ENCODE results near the gene HID1.
A peak's percentile ranks its signal among the peaks of the same experiment; 100 is the strongest.
"Not testable (repeated sequence)": the region's sequence is repeated elsewhere in the genome, so short reads cannot be mapped to it uniquely, and the experiment has no call there.

The HID1 gene

DNA sequence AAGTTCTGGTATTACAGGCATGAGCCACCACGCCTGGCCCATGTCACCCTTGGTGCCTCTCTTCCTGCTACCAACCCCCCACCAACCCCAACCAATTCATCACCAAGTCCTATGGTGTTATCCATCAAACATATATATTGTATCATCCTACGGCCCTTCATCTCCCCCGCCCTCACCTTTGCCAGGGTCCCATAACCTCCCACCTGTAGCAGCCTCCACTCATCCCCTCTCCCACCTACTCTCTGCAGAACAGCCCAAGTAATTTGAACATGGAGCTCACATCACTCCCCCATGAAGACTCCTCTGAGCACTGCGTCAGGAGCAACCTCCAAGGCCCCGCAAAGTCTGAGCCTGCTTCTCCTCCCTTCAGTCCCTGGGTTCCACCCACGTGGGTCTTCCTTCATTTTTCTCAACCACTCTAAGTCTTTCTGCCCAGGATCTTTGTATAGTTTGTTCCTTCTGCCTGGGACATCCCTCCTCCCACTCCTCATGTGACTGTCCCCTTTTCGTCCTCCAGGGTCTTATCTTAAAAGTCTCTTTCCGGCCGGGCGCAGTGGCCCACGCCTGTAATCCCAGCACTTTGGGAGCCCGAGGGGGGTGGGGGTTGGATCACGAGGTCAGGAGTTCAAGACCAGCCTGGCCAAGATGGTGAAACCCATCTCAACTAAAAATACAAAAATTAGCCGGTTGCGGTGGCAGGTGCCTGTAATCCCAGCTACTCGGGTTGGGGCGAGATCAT lies 7.0 kb upstream of the HID1 start:
- Histone ChIP-seq H3K4me3 (ENCODE audit: low read depth, low read length) (no peak overlapping the region), H3K36me3 (ENCODE audit: control insufficient read depth, insufficient read depth, low read length) (no peaks in the 10 kb centered on the region), H3K9ac (ENCODE audit: low read depth, low read length) (no peak overlapping the region), H3K4me1 (ENCODE audit: control insufficient read depth, insufficient read depth, low read length) (peaks cover 3% of the 10 kb centered on the region), H3K27me3 (ENCODE audit: control insufficient read depth, insufficient read depth, low read length) (peaks cover 30% of the 10 kb centered on the region), H3K9me3 (ENCODE audit: control insufficient read depth, insufficient read depth, low read length) (no peaks in the 10 kb centered on the region)

DNA sequence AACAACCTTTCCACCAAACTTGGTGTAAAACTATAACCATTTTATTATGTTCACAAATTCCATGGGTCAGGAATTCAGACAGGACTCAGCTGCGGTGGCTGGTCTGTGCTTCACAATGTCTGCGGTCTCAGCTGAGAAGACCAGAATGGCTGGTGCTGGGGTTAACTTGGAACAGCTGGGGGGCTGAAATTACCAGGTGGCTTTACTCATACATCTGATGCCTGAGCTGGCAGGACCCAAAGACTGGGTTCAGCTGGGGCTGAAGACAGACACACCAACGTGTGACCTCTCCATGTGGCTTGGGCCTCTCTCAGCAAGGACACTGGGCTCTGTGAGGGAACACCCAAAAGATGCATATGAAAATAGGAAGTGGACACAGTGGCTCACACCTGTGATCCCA lies 5.7 kb upstream of the HID1 start:
- Histone ChIP-seq H3K27me3 (ENCODE audit: control insufficient read depth, insufficient read depth, low read length) (peaks cover 42% of the 10 kb centered on the region), H3K9me3 (ENCODE audit: control insufficient read depth, insufficient read depth, low read length) (no peaks in the 10 kb centered on the region)

DNA sequence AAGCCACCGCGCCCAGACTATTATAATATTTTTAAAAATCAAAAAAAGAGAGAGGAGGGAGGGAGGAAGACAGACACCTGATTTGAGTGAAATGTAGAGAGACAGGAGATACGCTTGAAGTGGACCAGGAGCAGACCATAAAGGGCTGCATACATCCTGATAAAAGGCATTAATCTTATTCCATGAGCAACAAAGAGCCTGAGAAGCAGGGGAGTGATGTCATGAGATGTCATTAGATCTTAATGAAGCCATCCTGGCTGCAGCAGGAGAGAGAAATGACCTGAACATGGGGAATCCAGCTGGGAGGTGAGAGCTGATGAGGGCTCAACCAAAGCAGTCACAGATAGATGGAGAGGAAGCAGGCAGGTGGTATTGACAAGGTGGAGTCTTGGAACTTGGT lies 5.2 kb upstream of the HID1 start:
- H3K4me3 ChIP-seq (ENCODE audit: low read depth, low read length), result no peak overlapping the region
- H3K27me3 ChIP-seq (ENCODE audit: control insufficient read depth, insufficient read depth, low read length), result peaks cover 46% of the 10 kb centered on the region
- H3K9me3 ChIP-seq (ENCODE audit: control insufficient read depth, insufficient read depth, low read length), result no peaks in the 10 kb centered on the region
- peaks cover 5% of the 10 kb centered on the region for H3K4me1 ChIP-seq (ENCODE audit: control insufficient read depth, insufficient read depth, low read length)
- no peaks in the 10 kb centered on the region for H3K36me3 ChIP-seq (ENCODE audit: control insufficient read depth, insufficient read depth, low read length)
- H3K9ac ChIP-seq (ENCODE audit: low read depth, low read length), result no peak overlapping the region

More for the DNA sequence above, 5.7 kb upstream of the HID1 start:
- Histone ChIP-seq H3K9ac (ENCODE audit: low read depth, low read length) (no peak overlapping the region), H3K4me3 (ENCODE audit: low read depth, low read length) (no peak overlapping the region), H3K36me3 (ENCODE audit: control insufficient read depth, insufficient read depth, low read length) (no peaks in the 10 kb centered on the region), H3K4me1 (ENCODE audit: control insufficient read depth, insufficient read depth, low read length) (peaks cover 3% of the 10 kb centered on the region)

DNA sequence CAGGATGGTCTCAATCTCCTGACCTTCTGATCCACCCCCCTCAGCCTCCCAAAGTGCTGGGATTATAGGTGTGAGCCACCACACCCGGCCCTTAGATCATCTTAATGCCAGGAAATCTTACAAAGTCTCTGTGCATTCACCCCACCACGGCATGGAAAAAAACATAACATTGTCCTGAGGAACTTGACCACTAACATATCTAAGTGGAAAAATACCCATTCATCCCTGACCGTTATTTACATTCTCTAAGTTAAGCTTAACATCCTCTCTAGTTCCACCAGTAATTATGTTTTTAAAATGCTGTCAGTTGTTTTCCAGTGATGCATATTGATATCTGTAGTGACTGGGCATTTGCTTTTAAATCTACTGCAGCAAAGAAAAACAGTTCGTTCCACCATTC lies 3.4 kb upstream of the HID1 start:
- peaks cover 51% of the 10 kb centered on the region for H3K27me3 ChIP-seq (ENCODE audit: control insufficient read depth, insufficient read depth, low read length)
- no peak overlapping the region for H3K4me3 ChIP-seq (ENCODE audit: low read depth, low read length)
- no peaks in the 10 kb centered on the region for H3K9me3 ChIP-seq (ENCODE audit: control insufficient read depth, insufficient read depth, low read length)
- H3K4me1 ChIP-seq (ENCODE audit: control insufficient read depth, insufficient read depth, low read length), result peaks cover 2% of the 10 kb centered on the region
- H3K36me3 ChIP-seq (ENCODE audit: control insufficient read depth, insufficient read depth, low read length), result no peaks in the 10 kb centered on the region
- H3K9ac ChIP-seq (ENCODE audit: low read depth, low read length), result no peak overlapping the region

DNA sequence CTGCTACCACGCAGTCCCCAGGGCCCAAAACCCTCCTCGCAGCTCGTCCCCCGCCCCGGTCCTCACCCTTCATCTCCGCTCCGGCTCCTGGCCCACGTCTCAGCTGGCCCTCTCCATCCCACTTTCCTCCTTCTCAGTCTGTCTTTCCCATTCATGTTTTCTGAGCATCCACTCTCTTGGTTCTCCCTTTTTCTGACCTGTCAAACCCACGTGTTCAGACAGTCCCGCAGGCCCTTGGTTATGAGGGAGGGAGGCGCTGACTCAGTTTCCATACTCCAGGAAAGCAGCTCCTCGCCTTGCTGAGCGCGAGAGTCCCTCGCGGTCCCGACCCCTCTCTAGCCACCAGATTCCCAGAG lies 392 bp upstream of the HID1 start:
- no peaks in the 10 kb centered on the region for H3K36me3 ChIP-seq (ENCODE audit: control insufficient read depth, insufficient read depth, low read length)
- no peaks in the 10 kb centered on the region for H3K9me3 ChIP-seq (ENCODE audit: control insufficient read depth, insufficient read depth, low read length)
- peaks cover 48% of the 10 kb centered on the region for H3K27me3 ChIP-seq (ENCODE audit: control insufficient read depth, insufficient read depth, low read length)
- H3K4me1 ChIP-seq (ENCODE audit: control insufficient read depth, insufficient read depth, low read length), result peaks cover 2% of the 10 kb centered on the region
- no peak overlapping the region for H3K9ac ChIP-seq (ENCODE audit: low read depth, low read length)
- H3K4me3 ChIP-seq (ENCODE audit: low read depth, low read length), result peak overlapping the region; percentile 59

DNA sequence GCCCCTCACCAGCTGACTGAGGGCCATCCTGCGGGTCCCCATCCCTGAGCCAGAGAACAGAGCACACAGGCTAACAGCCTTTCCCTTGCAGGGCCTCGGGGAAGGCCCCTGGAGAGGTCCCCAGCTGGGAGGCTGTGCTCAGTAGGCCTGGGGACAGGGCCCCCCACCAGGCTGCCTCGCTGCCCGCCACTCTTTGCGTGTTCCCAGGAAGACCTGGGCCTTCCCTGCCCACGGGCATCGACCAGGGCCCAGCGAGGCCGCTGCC lies 785 bp downstream of the HID1 start:
- peak overlapping the region; percentile 55 for H3K4me3 ChIP-seq (ENCODE audit: low read depth, low read length)
- H3K9ac ChIP-seq (ENCODE audit: low read depth, low read length), result no peak overlapping the region

DNA sequence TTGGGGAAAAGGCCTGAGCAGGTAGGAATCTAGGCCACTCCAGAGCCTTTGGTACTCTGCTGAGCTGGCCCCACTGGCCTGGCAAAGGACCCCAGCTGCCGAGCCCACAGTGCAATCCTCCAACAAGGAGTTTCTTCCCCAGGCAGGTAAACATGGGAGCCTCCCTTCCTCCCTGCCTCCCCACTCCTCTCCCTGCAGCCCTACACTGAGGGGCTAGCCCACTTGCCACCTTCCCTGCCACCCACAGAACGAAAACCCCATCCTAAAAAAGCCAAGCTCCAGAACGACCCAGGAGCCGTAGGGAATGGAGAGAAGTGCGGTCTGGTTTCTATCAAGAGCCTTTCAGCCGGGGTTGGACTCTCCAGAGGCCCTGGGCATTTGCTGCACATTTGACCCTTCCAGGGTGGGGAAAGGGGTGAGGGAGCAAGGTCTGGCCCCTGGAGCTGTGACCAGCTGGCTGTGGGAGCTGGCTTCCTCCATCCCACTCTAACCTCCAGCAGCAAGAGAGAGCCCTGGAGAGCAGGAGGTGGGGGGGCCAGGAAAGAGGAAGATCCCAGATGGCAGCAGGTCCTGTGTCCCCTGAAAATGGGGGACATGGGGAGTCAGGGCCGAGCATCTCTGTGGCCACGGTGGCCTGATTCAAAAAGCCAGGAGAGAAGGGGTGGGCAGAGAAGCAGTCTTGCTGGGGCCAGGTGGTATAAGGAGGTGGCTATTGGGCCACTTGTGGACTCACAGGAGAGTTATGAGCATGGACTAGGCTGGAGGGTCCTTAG lies 1.3 kb downstream of the HID1 start:
- H3K27me3 ChIP-seq (ENCODE audit: control insufficient read depth, insufficient read depth, low read length), result peaks cover 46% of the 10 kb centered on the region
- no peaks in the 10 kb centered on the region for H3K36me3 ChIP-seq (ENCODE audit: control insufficient read depth, insufficient read depth, low read length)
- H3K9ac ChIP-seq (ENCODE audit: low read depth, low read length), result no peak overlapping the region
- H3K4me3 ChIP-seq (ENCODE audit: low read depth, low read length), result peak overlapping the region; percentile 55
- H3K9me3 ChIP-seq (ENCODE audit: control insufficient read depth, insufficient read depth, low read length), result no peaks in the 10 kb centered on the region
- H3K4me1 ChIP-seq (ENCODE audit: control insufficient read depth, insufficient read depth, low read length), result peaks cover 2% of the 10 kb centered on the region

More for the DNA sequence above, 785 bp downstream of the HID1 start:
- Histone ChIP-seq H3K4me1 (ENCODE audit: control insufficient read depth, insufficient read depth, low read length) (peaks cover 2% of the 10 kb centered on the region), H3K36me3 (ENCODE audit: control insufficient read depth, insufficient read depth, low read length) (no peaks in the 10 kb centered on the region), H3K27me3 (ENCODE audit: control insufficient read depth, insufficient read depth, low read length) (peaks cover 46% of the 10 kb centered on the region), H3K9me3 (ENCODE audit: control insufficient read depth, insufficient read depth, low read length) (no peaks in the 10 kb centered on the region)

DNA sequence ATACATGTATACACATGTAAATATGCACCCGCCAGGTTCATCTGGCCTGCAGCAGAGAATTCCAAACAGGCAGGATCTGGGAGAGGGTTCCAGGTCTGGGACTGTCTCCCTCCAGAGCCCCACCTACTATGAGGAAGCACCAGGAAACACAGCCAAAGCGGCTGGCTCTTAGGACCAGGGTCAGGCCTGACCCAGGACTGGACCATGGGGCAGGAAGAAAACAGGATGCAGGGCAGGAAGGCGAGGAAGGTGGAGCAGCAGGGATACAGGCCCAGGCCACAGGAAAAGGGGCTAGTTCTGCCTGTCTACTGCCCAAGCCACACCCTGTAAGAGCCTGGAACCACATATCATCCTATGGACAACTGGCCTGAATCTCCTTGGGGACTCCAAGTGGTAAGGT lies 2.2 kb downstream of the HID1 start:
- Histone ChIP-seq H3K9ac (ENCODE audit: low read depth, low read length) (no peak overlapping the region), H3K36me3 (ENCODE audit: control insufficient read depth, insufficient read depth, low read length) (no peaks in the 10 kb centered on the region), H3K27me3 (ENCODE audit: control insufficient read depth, insufficient read depth, low read length) (peaks cover 46% of the 10 kb centered on the region)

DNA sequence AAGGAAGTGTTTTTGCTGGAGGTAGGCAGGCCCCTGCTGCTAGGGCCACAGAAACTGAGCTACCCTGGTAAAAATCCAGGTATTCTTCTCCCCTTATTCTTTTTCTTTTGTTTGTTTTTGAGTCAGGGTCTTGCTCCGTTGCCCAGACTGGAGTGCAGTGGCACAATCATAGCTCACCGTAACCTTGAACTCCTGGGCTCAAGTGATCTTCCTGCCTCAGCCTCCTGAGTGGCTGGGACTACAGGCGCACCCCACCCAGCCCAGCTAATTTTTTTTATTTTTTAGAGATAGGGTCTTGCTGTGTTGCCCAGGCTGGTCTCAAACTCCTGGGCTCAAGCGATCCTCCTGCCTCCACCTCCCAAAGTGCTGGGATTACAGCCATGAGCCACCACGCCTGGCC lies 3.1 kb downstream of the HID1 start:
- H3K27me3 ChIP-seq (ENCODE audit: control insufficient read depth, insufficient read depth, low read length), result peaks cover 37% of the 10 kb centered on the region
- not testable (repeated sequence) for H3K9me3 ChIP-seq (ENCODE audit: control insufficient read depth, insufficient read depth, low read length); H3K4me1 ChIP-seq (ENCODE audit: control insufficient read depth, insufficient read depth, low read length); H3K36me3 ChIP-seq (ENCODE audit: control insufficient read depth, insufficient read depth, low read length); H3K9ac ChIP-seq (ENCODE audit: low read depth, low read length); H3K4me3 ChIP-seq (ENCODE audit: low read depth, low read length)

More for the DNA sequence above, 2.2 kb downstream of the HID1 start:
- H3K9me3 ChIP-seq (ENCODE audit: control insufficient read depth, insufficient read depth, low read length), result no peaks in the 10 kb centered on the region
- H3K4me3 ChIP-seq (ENCODE audit: low read depth, low read length), result no peak overlapping the region
- H3K4me1 ChIP-seq (ENCODE audit: control insufficient read depth, insufficient read depth, low read length), result peaks cover 2% of the 10 kb centered on the region

DNA sequence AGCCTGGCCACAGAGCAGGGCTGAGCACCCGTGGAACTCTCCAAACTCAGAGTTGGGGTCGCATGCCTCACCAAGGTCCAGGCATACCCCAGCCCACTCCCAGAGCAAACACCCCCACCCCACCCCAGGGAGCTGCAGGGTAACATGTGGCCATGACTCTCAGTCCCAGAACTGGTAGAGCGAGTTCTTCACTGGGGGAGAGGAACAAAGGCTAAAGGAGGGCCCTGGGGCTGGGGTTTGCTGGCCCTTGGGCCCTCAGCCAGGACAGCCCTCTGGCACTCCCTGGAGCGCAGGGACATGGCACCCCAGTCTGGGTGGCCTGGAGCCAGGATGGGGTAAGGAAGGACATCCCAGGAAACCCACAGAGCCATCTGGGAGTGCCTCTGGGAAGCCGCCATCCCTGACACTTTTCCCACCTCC lies 4.2 kb downstream of the HID1 start:
- Histone ChIP-seq H3K4me1 (ENCODE audit: control insufficient read depth, insufficient read depth, low read length) (peaks cover 2% of the 10 kb centered on the region), H3K9ac (ENCODE audit: low read depth, low read length) (no peak overlapping the region), H3K9me3 (ENCODE audit: control insufficient read depth, insufficient read depth, low read length) (no peaks in the 10 kb centered on the region), H3K4me3 (ENCODE audit: low read depth, low read length) (no peak overlapping the region), H3K36me3 (ENCODE audit: control insufficient read depth, insufficient read depth, low read length) (no peaks in the 10 kb centered on the region), H3K27me3 (ENCODE audit: control insufficient read depth, insufficient read depth, low read length) (peaks cover 26% of the 10 kb centered on the region)

DNA sequence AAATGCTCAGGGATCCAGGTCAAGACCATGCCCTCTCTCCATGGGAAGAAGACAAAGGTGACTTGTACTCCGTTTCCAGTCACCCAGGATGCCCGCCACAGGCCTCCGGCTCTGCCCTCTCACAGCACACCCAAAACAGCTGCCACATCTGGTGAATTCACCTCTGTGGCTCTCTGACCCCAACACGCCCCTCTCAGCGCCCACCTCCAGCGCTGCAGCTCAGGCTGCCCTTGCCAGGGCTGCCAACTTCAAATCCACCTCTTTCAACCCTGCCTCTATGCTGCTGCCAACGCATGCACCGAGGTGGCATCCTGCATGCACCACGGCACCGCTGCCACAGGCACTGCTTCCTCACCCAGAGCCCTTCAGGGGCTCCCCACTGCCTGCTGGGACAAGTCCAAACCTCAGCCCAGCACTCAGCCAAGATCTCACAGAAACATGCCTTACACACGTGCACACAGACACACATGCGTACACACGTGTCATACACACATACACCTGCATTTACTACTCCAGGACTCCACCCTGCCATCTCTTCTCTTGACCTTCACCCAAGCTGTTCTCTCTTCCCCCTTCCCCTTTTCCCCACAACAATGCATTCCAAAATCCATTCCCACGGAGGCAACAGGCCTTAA lies 7.5 kb downstream of the HID1 start:
- Histone ChIP-seq H3K9me3 (ENCODE audit: control insufficient read depth, insufficient read depth, low read length) (no peaks in the 10 kb centered on the region), H3K4me3 (ENCODE audit: low read depth, low read length) (no peak overlapping the region), H3K36me3 (ENCODE audit: control insufficient read depth, insufficient read depth, low read length) (no peaks in the 10 kb centered on the region), H3K4me1 (ENCODE audit: control insufficient read depth, insufficient read depth, low read length) (no peaks in the 10 kb centered on the region), H3K9ac (ENCODE audit: low read depth, low read length) (no peak overlapping the region), H3K27me3 (ENCODE audit: control insufficient read depth, insufficient read depth, low read length) (peaks cover under 1% of the 10 kb centered on the region)

DNA sequence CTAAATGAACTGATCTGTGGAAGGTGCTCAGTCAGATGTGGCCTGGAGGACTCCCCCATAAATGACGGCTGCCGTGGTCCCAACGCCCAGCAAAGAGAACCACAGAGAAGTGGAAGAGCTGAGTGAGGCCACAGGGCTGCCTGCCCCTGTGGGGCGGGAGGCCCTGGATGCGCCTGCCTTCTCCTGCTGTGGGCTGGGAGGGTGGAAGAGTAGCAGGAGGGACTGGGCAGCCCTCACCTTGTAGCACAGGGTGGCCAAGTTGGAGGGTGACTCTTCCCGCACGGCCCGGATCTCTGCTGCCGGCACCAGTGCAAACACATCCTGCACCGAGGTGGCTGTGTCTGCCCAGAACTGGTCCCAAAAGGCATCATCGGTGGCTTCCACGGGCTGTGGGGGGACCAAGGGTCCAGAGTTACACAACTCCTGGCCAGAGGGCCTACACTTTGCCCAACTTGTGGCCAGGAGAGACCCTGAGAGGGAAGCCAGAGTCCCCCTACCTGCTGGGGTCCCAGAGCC lies 8.3 kb downstream of the HID1 start:
- H3K4me1 ChIP-seq (ENCODE audit: control insufficient read depth, insufficient read depth, low read length), result no peaks in the 10 kb centered on the region
- H3K9me3 ChIP-seq (ENCODE audit: control insufficient read depth, insufficient read depth, low read length), result no peaks in the 10 kb centered on the region
- H3K36me3 ChIP-seq (ENCODE audit: control insufficient read depth, insufficient read depth, low read length), result no peaks in the 10 kb centered on the region
- H3K27me3 ChIP-seq (ENCODE audit: control insufficient read depth, insufficient read depth, low read length), result peaks cover 5% of the 10 kb centered on the region
- H3K9ac ChIP-seq (ENCODE audit: low read depth, low read length), result no peak overlapping the region
- no peak overlapping the region for H3K4me3 ChIP-seq (ENCODE audit: low read depth, low read length)

Measured in iPS-15b (cell line).